Measurements from ENCODE around the gene BOC.

The BOC gene

GRCh38 chr3:113295463-113295862 lies 84.1 kb downstream of the BOC start:
- DNase-seq = no peak

GRCh38 chr3:113297287-113297686 lies 85.9 kb downstream of the BOC start:
- no peak for DNase-seq

GRCh38 chr3:113297841-113298240 lies 86.5 kb downstream of the BOC start:
- no peak for DNase-seq

GRCh38 chr3:113300596-113300995 lies 89.2 kb downstream of the BOC start:
- DNase-seq = no peak

- no peak for DNase-seq
These were observed 92.7 kb downstream of the BOC start for GRCh38 chr3:113304102-113304501.

GRCh38 chr3:113304856-113305540 lies 93.6 kb downstream of the BOC start:
- DNase-seq = no peak

GRCh38 chr3:113310960-113311359 lies 99.6 kb downstream of the BOC start:
- DNase-seq = no peak

GRCh38 chr3:113312416-113312815 lies 101.1 kb downstream of the BOC start:
- DNase-seq = no peak

- no peak for DNase-seq
These were observed 103.6 kb downstream of the BOC start for GRCh38 chr3:113314923-113315322.

GRCh38 chr3:113329757-113330156 lies 118.4 kb downstream of the BOC start:
- no peak for DNase-seq

- DNase-seq = no peak
These were observed 119.4 kb downstream of the BOC start for GRCh38 chr3:113330742-113331141.

GRCh38 chr3:113331187-113331586 lies 119.8 kb downstream of the BOC start:
- no peak for DNase-seq
